Activated CD4-positive, alpha-beta T cell treated with anti-CD3 and anti-CD28 coated beads for 4 hours (primary cell): ENCODE data around the gene MAGI1.

Experiments
- DNase-seq, 2 donors: peaks; one replicate each; pipeline ENCODE4 v3.0.0-alpha.2; 2020

MAGI1 gene

GRCh38 chr3:65379223-65379622 lies 659.5 kb downstream of the MAGI1 start:
- DNase-seq, result no peak

- no peak for DNase-seq
Observed at GRCh38 chr3:65377637-65378036, 661.1 kb downstream of the MAGI1 start.

GRCh38 chr3:65376426-65376825 lies 662.3 kb downstream of the MAGI1 start:
- no peak for DNase-seq

- no peak for DNase-seq
Observed at GRCh38 chr3:65371053-65371452, 667.7 kb downstream of the MAGI1 start.

- no peak for DNase-seq
Observed at GRCh38 chr3:65368866-65369265, 669.9 kb downstream of the MAGI1 start.

- no peak for DNase-seq
Observed at GRCh38 chr3:65362688-65363087, 676.0 kb downstream of the MAGI1 start.

- no peak for DNase-seq
Observed at GRCh38 chr3:65361448-65361847, 677.3 kb downstream of the MAGI1 start.

GRCh38 chr3:65356331-65357248 lies 682.1 kb downstream of the MAGI1 start:
- no peak for DNase-seq

GRCh38 chr3:65354880-65355279 lies 683.8 kb downstream of the MAGI1 start:
- DNase-seq, result no peak

- DNase-seq, result no peak
Observed at GRCh38 chr3:65352951-65353350, 685.8 kb downstream of the MAGI1 start.

GRCh38 chr3:65351753-65352152 lies 687.0 kb downstream of the MAGI1 start:
- no peak for DNase-seq

- no peak for DNase-seq
Observed at GRCh38 chr3:65350801-65351476, 687.8 kb downstream of the MAGI1 start.

- no peak for DNase-seq
Observed at GRCh38 chr3:65348398-65348995, 690.2 kb downstream of the MAGI1 start.

- no peak for DNase-seq
Observed at GRCh38 chr3:65347166-65347565, 691.6 kb downstream of the MAGI1 start.

- DNase-seq, result no peak
Observed at GRCh38 chr3:65344846-65345245, 693.9 kb downstream of the MAGI1 start.

- DNase-seq, result no peak
Observed at GRCh38 chr3:65344444-65344843, 694.3 kb downstream of the MAGI1 start.

- DNase-seq, result no peak
Observed at GRCh38 chr3:65343736-65344135, 695.0 kb downstream of the MAGI1 start.

GRCh38 chr3:65343026-65343425 lies 695.7 kb downstream of the MAGI1 start:
- DNase-seq, result no peak

GRCh38 chr3:65342084-65342683 lies 696.5 kb downstream of the MAGI1 start:
- DNase-seq, result no peak

GRCh38 chr3:65339192-65339740 lies 699.5 kb downstream of the MAGI1 start:
- no peak for DNase-seq

- DNase-seq, result no peak
Observed at GRCh38 chr3:65338571-65338970, 700.1 kb downstream of the MAGI1 start.

GRCh38 chr3:65335587-65335986 lies 703.1 kb downstream of the MAGI1 start:
- DNase-seq, result no peak

GRCh38 chr3:65334045-65334665 lies 704.6 kb downstream of the MAGI1 start:
- no peak for DNase-seq
